ENCODE data around the gene SPATA6L. TPM values are rescaled to one million over a fixed set of nuclear protein-coding genes. Genes with fewer than 3 reads are reported as not detected.
A peak's percentile ranks its signal among the peaks of the same experiment; 100 is the strongest.

The SPATA6L gene
- total RNA-seq, 3 donors from 2014 or later (not counting 1 experiment from before 2014, with no cell fraction given) = 2.0 to 4.7 (median 4.3) TPM

- Histone ChIP-seq H3K4me3 (ENCODE audit: low read length) (no peak overlapping the region), H3K9me3 (ENCODE audit: control insufficient read depth, insufficient read depth, low read length) (no peaks in the 10 kb centered on the region), H3K27ac (ENCODE audit: low read length) (no peak overlapping the region), H3K27me3 (ENCODE audit: control insufficient read depth, insufficient read depth, low read length) (no peaks in the 10 kb centered on the region), H3K4me1 (ENCODE audit: control insufficient read depth, insufficient read depth, low read length) (no peaks in the 10 kb centered on the region), H3K36me3 (ENCODE audit: control insufficient read depth, insufficient read depth, low read length) (peaks cover 66% of the 10 kb centered on the region)
- TF ChIP-seq, protein P1, sequence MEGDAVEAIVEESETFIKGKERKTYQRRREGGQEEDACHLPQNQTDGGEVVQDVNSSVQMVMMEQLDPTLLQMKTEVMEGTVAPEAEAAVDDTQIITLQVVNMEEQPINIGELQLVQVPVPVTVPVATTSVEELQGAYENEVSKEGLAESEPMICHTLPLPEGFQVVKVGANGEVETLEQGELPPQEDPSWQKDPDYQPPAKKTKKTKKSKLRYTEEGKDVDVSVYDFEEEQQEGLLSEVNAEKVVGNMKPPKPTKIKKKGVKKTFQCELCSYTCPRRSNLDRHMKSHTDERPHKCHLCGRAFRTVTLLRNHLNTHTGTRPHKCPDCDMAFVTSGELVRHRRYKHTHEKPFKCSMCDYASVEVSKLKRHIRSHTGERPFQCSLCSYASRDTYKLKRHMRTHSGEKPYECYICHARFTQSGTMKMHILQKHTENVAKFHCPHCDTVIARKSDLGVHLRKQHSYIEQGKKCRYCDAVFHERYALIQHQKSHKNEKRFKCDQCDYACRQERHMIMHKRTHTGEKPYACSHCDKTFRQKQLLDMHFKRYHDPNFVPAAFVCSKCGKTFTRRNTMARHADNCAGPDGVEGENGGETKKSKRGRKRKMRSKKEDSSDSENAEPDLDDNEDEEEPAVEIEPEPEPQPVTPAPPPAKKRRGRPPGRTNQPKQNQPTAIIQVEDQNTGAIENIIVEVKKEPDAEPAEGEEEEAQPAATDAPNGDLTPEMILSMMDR (IDR thresholded peaks at IDR 0.05) = no peak
- ATAC-seq (no peak), DNase-seq (no peak)
- WGBS (ENCODE audit: insufficient coverage) = 95% methylated on average over 2 of the region's 2 CpGs
- no peaks in the 10 kb centered on the region for H3K4me1 Mint-ChIP-seq
- intact Hi-C loops (cut with micrococcal nuclease) = no loop called here
- no peak overlapping the region for H3K4me3 Mint-ChIP-seq
- no peaks in the 10 kb centered on the region for H3K27me3 Mint-ChIP-seq (ENCODE audit: low read depth in 2 of 2)
- no peaks in the 10 kb centered on the region for H3K36me3 Mint-ChIP-seq
- H3K9me3 Mint-ChIP-seq = no peaks in the 10 kb centered on the region
- no peak overlapping the region for H3K27ac Mint-ChIP-seq
Measured at GRCh38 chr9:4704129-4704528, 37.8 kb upstream of the SPATA6L start.

DNA sequence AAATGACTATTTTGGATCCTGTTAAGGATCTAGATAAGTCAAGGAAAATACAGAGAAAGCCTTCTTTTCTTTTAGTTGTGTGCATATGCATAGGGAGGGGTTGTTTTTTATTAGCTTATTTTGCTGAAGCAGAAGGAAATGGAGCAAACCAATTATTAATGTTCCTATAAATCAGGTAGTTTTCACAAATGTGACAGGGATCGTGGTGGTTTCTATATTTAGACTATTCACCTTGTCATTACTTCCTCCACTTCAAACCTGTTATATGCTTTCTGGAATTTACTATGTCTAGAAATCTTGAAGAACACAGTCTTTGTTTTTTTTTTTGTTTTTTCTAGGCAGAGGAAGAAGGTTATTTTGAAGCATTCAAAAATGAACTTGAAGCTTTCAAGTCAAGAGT lies 35.2 kb upstream of the SPATA6L start:
- no peaks in the 10 kb centered on the region for H3K27me3 ChIP-seq (ENCODE audit: control insufficient read depth, insufficient read depth, low read length)
- peak overlapping the region in 1 of 2 donors; percentile 13 for H3K27ac Mint-ChIP-seq
- no peaks in the 10 kb centered on the region for H3K9me3 Mint-ChIP-seq
- H3K9me3 ChIP-seq (ENCODE audit: control insufficient read depth, insufficient read depth, low read length) = no peaks in the 10 kb centered on the region
- no peaks in the 10 kb centered on the region for H3K4me1 Mint-ChIP-seq
- intact Hi-C loops (cut with micrococcal nuclease) = no loop called here
- H3K36me3 ChIP-seq (ENCODE audit: control insufficient read depth, insufficient read depth, low read length) = peaks cover 79% of the 10 kb centered on the region
- no peaks in the 10 kb centered on the region for H3K36me3 Mint-ChIP-seq
- no CpG with 5 or more reads among the region's 1 CpG for WGBS (ENCODE audit: insufficient coverage)
- DNase-seq (no peak), ATAC-seq (no peak)
- no peaks in the 10 kb centered on the region for H3K4me1 ChIP-seq (ENCODE audit: control insufficient read depth, insufficient read depth, low read length)
- TF ChIP-seq, protein P1 (IDR thresholded peaks at IDR 0.05) = no peak
- H3K4me3 Mint-ChIP-seq = no peak overlapping the region
- H3K4me3 ChIP-seq (ENCODE audit: low read length) = no peak overlapping the region
- H3K27ac ChIP-seq (ENCODE audit: low read length) = no peak overlapping the region
- no peaks in the 10 kb centered on the region for H3K27me3 Mint-ChIP-seq (ENCODE audit: low read depth in 2 of 2)

GRCh38 chr9:4700932-4701331 lies 34.7 kb upstream of the SPATA6L start:
- no peak overlapping the region for H3K4me3 Mint-ChIP-seq
- no peaks in the 10 kb centered on the region for H3K9me3 Mint-ChIP-seq
- Histone ChIP-seq H3K4me1 (ENCODE audit: control insufficient read depth, insufficient read depth, low read length) (no peaks in the 10 kb centered on the region), H3K27me3 (ENCODE audit: control insufficient read depth, insufficient read depth, low read length) (no peaks in the 10 kb centered on the region), H3K27ac (ENCODE audit: low read length) (no peak overlapping the region), H3K9me3 (ENCODE audit: control insufficient read depth, insufficient read depth, low read length) (no peaks in the 10 kb centered on the region), H3K36me3 (ENCODE audit: control insufficient read depth, insufficient read depth, low read length) (peaks cover 74% of the 10 kb centered on the region), H3K4me3 (ENCODE audit: low read length) (no peak overlapping the region)
- TF ChIP-seq, protein P1 (IDR thresholded peaks at IDR 0.05) = no peak
- no peaks in the 10 kb centered on the region for H3K36me3 Mint-ChIP-seq
- no peaks in the 10 kb centered on the region for H3K27me3 Mint-ChIP-seq (ENCODE audit: low read depth in 2 of 2)
- 100% methylated on average over 1 of the region's 2 CpGs for WGBS (ENCODE audit: insufficient coverage)
- intact Hi-C loops (cut with micrococcal nuclease) = no loop called here
- H3K4me1 Mint-ChIP-seq = no peaks in the 10 kb centered on the region
- peak overlapping the region in 1 of 2 donors; percentile 13 for H3K27ac Mint-ChIP-seq
- DNase-seq (no peak), ATAC-seq (no peak)

DNA sequence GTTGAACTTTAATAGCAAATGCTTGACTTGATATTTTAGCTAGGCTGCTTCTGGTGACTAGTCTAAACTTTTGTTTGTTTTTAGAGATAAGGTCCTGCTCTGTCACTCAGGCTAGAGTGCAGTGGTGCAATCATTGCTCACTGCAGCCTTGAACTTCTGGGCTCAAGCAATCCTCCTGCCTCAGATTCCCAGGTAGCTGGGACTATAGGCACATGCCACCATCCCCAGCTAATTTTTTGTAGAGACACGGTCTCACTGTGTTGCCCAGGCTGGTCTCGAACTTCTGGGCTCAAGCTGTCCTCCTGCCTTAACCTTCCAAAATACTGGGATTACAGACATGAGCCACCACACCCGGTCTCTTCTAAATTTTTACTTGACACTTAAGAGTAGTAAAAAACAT lies 33.8 kb upstream of the SPATA6L start:
- no peaks in the 10 kb centered on the region for H3K27me3 ChIP-seq (ENCODE audit: control insufficient read depth, insufficient read depth, low read length)
- no peaks in the 10 kb centered on the region for H3K4me1 Mint-ChIP-seq
- WGBS (ENCODE audit: insufficient coverage) = 100% methylated on average over 2 of the region's 3 CpGs
- no peak overlapping the region for H3K4me3 Mint-ChIP-seq
- H3K9me3 Mint-ChIP-seq = no peaks in the 10 kb centered on the region
- no peak overlapping the region for H3K27ac ChIP-seq (ENCODE audit: low read length)
- ATAC-seq (no peak), DNase-seq (no peak)
- H3K36me3 Mint-ChIP-seq = no peaks in the 10 kb centered on the region
- H3K27ac Mint-ChIP-seq = no peak overlapping the region
- no peaks in the 10 kb centered on the region for H3K9me3 ChIP-seq (ENCODE audit: control insufficient read depth, insufficient read depth, low read length)
- H3K36me3 ChIP-seq (ENCODE audit: control insufficient read depth, insufficient read depth, low read length) = peaks cover 72% of the 10 kb centered on the region
- TF ChIP-seq, protein P1 (IDR thresholded peaks at IDR 0.05) = no peak
- H3K27me3 Mint-ChIP-seq (ENCODE audit: low read depth in 2 of 2) = no peaks in the 10 kb centered on the region
- H3K4me3 ChIP-seq (ENCODE audit: low read length) = no peak overlapping the region
- H3K4me1 ChIP-seq (ENCODE audit: control insufficient read depth, insufficient read depth, low read length) = no peaks in the 10 kb centered on the region
- intact Hi-C loops (cut with micrococcal nuclease) = no loop called here
